ENCODE data around the gene TFCP2L1.

The TFCP2L1 gene

GRCh38 chr2:121220995-121221394 lies 64.0 kb downstream of the TFCP2L1 start:
- no CpG with 5 or more reads among the region's 1 CpG for WGBS (ENCODE audit: insufficient coverage, insufficient read length)
- Histone ChIP-seq H3K4me1 (ENCODE audit: control insufficient read depth, insufficient read depth, low read length) (no peaks in the 10 kb centered on the region), H3K9me3 (ENCODE audit: control insufficient read depth, insufficient read depth, low read length) (no peaks in the 10 kb centered on the region), H3K36me3 (ENCODE audit: control insufficient read depth, insufficient read depth, low read length) (no peaks in the 10 kb centered on the region; the same call in 1 of the 2 replicates), H3K4me3 (ENCODE audit: low read length) (no peak overlapping the region), H3K27ac (ENCODE audit: low read length) (no peak overlapping the region), H3K27me3 (ENCODE audit: control insufficient read depth, insufficient read depth, low read length) (no peaks in the 10 kb centered on the region)
- no peak for DNase-seq (ENCODE audit: low read depth, low spot score)

- no CpG with 5 or more reads among the region's 5 CpGs for WGBS (ENCODE audit: insufficient coverage, insufficient read length)
- no peaks in the 10 kb centered on the region for H3K27me3 ChIP-seq (ENCODE audit: control insufficient read depth, insufficient read depth, low read length)
- no peaks in the 10 kb centered on the region for H3K36me3 ChIP-seq (ENCODE audit: control insufficient read depth, insufficient read depth, low read length)
- DNase-seq (ENCODE audit: low read depth, low spot score), result no peak
- H3K4me3 ChIP-seq (ENCODE audit: low read length), result no peak overlapping the region
- H3K9me3 ChIP-seq (ENCODE audit: control insufficient read depth, insufficient read depth, low read length), result no peaks in the 10 kb centered on the region
- no peaks in the 10 kb centered on the region for H3K4me1 ChIP-seq (ENCODE audit: control insufficient read depth, insufficient read depth, low read length)
- H3K27ac ChIP-seq (ENCODE audit: low read length), result no peak overlapping the region
Observed at GRCh38 chr2:121219866-121220265, 65.1 kb downstream of the TFCP2L1 start.

DNA sequence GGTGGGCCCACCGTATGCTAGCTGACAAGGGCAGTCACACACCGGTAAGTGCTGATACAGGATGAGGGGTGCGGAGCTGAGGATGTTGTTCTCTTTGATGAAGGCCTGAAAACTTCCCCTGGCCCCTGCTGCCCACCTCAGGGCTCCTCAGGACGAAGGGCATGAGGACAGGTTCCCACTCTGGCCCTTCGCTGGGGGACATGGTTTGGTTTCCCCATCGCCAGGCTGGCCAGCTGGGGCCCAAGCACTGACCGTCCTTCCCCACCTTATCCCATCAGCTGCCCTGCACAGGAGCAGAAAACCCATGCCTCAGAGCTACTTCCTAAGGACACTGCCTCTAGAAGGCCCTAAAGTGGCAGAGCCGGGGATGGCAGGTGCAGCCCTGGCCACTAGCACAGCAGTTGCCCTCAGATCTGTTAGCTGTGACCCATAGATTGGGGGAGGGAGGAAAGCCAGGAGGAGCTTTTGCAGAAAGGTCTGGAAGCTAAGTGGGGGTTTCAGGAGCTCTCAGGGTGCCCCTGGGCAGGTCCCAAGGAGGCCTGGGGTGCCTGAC lies 66.5 kb downstream of the TFCP2L1 start:
- Histone ChIP-seq H3K36me3 (ENCODE audit: control insufficient read depth, insufficient read depth, low read length) (no peaks in the 10 kb centered on the region), H3K4me1 (ENCODE audit: control insufficient read depth, insufficient read depth, low read length) (no peaks in the 10 kb centered on the region), H3K27me3 (ENCODE audit: control insufficient read depth, insufficient read depth, low read length) (no peaks in the 10 kb centered on the region), H3K4me3 (ENCODE audit: low read length) (no peak overlapping the region), H3K27ac (ENCODE audit: low read length) (no peak overlapping the region), H3K9me3 (ENCODE audit: control insufficient read depth, insufficient read depth, low read length) (no peaks in the 10 kb centered on the region)
- no peak for DNase-seq (ENCODE audit: low read depth, low spot score)
- WGBS (ENCODE audit: insufficient coverage, insufficient read length), result no CpG with 5 or more reads among the region's 8 CpGs

DNA sequence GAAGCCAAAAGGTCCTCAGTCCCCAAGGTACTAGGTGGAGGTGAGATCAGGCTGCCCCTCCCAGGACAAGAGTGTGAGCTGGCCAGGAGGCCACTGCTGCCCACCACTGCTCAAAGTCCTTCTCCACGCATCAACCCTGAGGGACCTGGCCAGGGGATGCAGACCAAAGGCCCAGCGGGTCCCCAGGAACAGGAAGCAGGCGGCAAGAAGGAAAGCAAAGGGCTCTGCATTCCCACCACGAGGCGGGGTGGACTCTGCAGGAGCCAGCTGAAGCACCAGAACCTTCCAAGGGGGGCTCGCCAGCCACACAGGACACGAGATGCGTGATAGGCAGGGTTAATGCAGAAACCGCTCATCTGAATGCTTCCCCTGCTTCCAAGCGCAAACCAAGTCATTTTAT lies 67.4 kb downstream of the TFCP2L1 start:
- H3K27ac ChIP-seq (ENCODE audit: low read length), result no peak overlapping the region
- no CpG with 5 or more reads among the region's 10 CpGs for WGBS (ENCODE audit: insufficient coverage, insufficient read length)
- DNase-seq (ENCODE audit: low read depth, low spot score), result no peak
- H3K9me3 ChIP-seq (ENCODE audit: control insufficient read depth, insufficient read depth, low read length), result no peaks in the 10 kb centered on the region
- H3K4me1 ChIP-seq (ENCODE audit: control insufficient read depth, insufficient read depth, low read length), result no peaks in the 10 kb centered on the region
- no peak overlapping the region for H3K4me3 ChIP-seq (ENCODE audit: low read length)
- no peaks in the 10 kb centered on the region for H3K27me3 ChIP-seq (ENCODE audit: control insufficient read depth, insufficient read depth, low read length)
- H3K36me3 ChIP-seq (ENCODE audit: control insufficient read depth, insufficient read depth, low read length), result no peaks in the 10 kb centered on the region

- Histone ChIP-seq H3K9me3 (ENCODE audit: control insufficient read depth, insufficient read depth, low read length) (no peaks in the 10 kb centered on the region), H3K4me3 (ENCODE audit: low read length) (no peak overlapping the region), H3K4me1 (ENCODE audit: control insufficient read depth, insufficient read depth, low read length) (no peaks in the 10 kb centered on the region), H3K27ac (ENCODE audit: low read length) (no peak overlapping the region), H3K36me3 (ENCODE audit: control insufficient read depth, insufficient read depth, low read length) (no peaks in the 10 kb centered on the region), H3K27me3 (ENCODE audit: control insufficient read depth, insufficient read depth, low read length) (no peaks in the 10 kb centered on the region)
- no peak for DNase-seq (ENCODE audit: low read depth, low spot score)
- no CpG with 5 or more reads among the region's 10 CpGs for WGBS (ENCODE audit: insufficient coverage, insufficient read length)
Observed at GRCh38 chr2:121214296-121214695, 70.7 kb downstream of the TFCP2L1 start.

DNA sequence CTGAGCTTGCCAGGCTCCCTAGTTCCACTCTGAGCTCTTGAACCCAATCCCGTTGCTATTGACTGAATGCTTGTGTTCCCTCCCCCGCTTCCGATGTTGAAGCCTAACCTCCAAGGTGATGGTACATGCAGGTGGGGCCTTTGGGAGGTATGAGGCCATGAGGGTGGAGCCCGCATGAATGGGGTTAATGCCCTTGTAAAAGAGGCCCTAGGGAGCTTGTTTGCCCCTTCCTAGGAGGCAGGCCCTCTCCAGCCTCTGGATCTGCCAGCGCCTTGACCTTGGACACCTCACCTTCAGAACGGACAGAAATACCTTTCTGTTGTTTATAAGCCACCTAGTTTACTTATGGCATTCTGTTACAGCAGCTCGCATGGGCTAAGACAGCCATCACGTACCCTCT lies 71.6 kb downstream of the TFCP2L1 start:
- H3K27me3 ChIP-seq (ENCODE audit: control insufficient read depth, insufficient read depth, low read length), result no peaks in the 10 kb centered on the region

DNA sequence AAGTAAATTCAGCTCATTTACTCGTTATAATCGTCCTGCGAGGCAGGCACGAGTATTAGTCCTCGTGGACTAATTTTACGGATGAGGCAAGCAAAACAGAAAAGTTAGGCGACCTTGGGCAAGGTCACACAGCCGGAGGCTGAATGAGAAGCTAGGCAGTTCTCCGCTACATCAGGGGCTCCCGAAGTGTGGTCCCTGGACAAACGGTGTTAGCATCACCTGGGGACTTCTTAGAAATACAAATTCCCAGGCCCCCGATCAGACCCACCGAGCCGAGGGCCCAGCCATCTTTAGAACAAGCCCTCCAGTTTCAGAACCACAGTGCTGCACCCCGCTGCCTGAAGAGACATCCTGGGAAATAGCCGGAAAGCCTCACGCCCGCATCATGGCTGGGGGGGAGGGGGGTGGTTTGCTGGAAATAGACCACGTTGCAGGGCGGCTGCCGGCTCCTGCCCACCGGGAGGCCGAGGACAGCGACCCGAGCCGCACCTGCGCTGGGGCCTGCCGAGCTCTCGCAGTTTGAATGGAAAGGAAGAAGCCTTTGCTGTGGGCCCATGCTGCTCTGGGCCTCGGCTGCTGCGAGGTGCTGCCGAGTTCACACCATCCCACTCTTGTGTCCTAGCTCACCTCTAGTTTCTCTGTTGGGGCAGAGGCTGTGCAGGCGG lies 72.2 kb downstream of the TFCP2L1 start:
- Histone ChIP-seq H3K36me3 (ENCODE audit: control insufficient read depth, insufficient read depth, low read length) (no peaks in the 10 kb centered on the region), H3K9me3 (ENCODE audit: control insufficient read depth, insufficient read depth, low read length) (no peaks in the 10 kb centered on the region), H3K27ac (ENCODE audit: low read length) (no peak overlapping the region), H3K4me3 (ENCODE audit: low read length) (no peak overlapping the region), H3K27me3 (ENCODE audit: control insufficient read depth, insufficient read depth, low read length) (no peaks in the 10 kb centered on the region), H3K4me1 (ENCODE audit: control insufficient read depth, insufficient read depth, low read length) (no peaks in the 10 kb centered on the region)
- WGBS (ENCODE audit: insufficient coverage, insufficient read length), result no CpG with 5 or more reads among the region's 33 CpGs
- DNase-seq (ENCODE audit: low read depth, low spot score), result no peak

More for the DNA sequence above, 71.6 kb downstream of the TFCP2L1 start:
- Histone ChIP-seq H3K4me1 (ENCODE audit: control insufficient read depth, insufficient read depth, low read length) (no peaks in the 10 kb centered on the region), H3K4me3 (ENCODE audit: low read length) (no peak overlapping the region), H3K27ac (ENCODE audit: low read length) (no peak overlapping the region), H3K36me3 (ENCODE audit: control insufficient read depth, insufficient read depth, low read length) (no peaks in the 10 kb centered on the region), H3K9me3 (ENCODE audit: control insufficient read depth, insufficient read depth, low read length) (no peaks in the 10 kb centered on the region)
- no peak for DNase-seq (ENCODE audit: low read depth, low spot score)
- no CpG with 5 or more reads among the region's 8 CpGs for WGBS (ENCODE audit: insufficient coverage, insufficient read length)

DNA sequence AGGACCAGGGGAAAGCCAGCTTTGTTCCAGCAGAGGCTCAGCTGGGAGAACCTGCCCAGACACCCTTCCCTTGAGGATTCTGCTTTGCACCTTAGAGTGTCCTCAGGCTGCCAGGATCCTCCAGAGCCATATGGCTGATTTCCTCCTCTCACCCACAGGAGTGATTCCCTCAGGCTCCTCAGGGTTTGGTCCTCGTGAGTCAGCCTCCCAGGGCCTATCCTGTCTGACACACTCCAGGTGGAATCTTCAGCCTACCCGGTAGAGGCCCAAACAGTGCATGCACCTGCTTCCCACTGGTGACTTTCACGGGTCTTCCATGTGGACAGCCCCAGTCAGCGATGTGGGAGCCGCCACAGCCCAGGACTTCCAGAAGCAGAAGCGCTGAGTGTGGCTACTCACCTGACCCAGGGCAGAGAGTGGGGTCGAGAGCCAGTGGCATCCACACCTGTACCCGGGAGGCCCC lies 73.3 kb downstream of the TFCP2L1 start:
- H3K4me1 ChIP-seq (ENCODE audit: control insufficient read depth, insufficient read depth, low read length), result no peaks in the 10 kb centered on the region
- no peaks in the 10 kb centered on the region for H3K27me3 ChIP-seq (ENCODE audit: control insufficient read depth, insufficient read depth, low read length)
- WGBS (ENCODE audit: insufficient coverage, insufficient read length), result no CpG with 5 or more reads among the region's 8 CpGs

DNA sequence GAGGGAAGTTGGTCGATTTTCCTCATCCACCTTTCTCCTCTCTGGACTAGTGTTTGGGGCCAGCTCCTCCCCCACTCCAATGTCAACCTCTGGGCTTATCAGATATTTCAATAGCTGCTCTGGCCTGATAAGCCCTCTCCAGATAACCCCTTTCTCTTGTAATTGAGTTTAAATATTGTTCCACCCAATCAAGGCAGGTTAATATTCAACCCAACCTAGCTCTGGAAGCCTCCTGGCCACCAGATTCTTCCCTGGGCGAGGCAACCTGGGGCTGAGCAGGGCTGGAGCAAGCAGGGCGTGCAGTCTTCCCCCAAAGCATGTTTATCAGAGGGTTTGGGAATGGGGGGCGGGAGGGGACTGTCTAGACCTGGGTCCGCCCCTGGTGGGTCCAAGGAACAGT lies 73.8 kb downstream of the TFCP2L1 start:
- no peaks in the 10 kb centered on the region for H3K36me3 ChIP-seq (ENCODE audit: control insufficient read depth, insufficient read depth, low read length)
- no peak overlapping the region for H3K27ac ChIP-seq (ENCODE audit: low read length)
- no peaks in the 10 kb centered on the region for H3K27me3 ChIP-seq (ENCODE audit: control insufficient read depth, insufficient read depth, low read length)
- WGBS (ENCODE audit: insufficient coverage, insufficient read length), result no CpG with 5 or more reads among the region's 5 CpGs
- H3K9me3 ChIP-seq (ENCODE audit: control insufficient read depth, insufficient read depth, low read length), result no peaks in the 10 kb centered on the region
- no peak for DNase-seq (ENCODE audit: low read depth, low spot score)
- no peak overlapping the region for H3K4me3 ChIP-seq (ENCODE audit: low read length)
- no peaks in the 10 kb centered on the region for H3K4me1 ChIP-seq (ENCODE audit: control insufficient read depth, insufficient read depth, low read length)

More for the DNA sequence above, 73.3 kb downstream of the TFCP2L1 start:
- Histone ChIP-seq H3K9me3 (ENCODE audit: control insufficient read depth, insufficient read depth, low read length) (no peaks in the 10 kb centered on the region), H3K36me3 (ENCODE audit: control insufficient read depth, insufficient read depth, low read length) (no peaks in the 10 kb centered on the region), H3K27ac (ENCODE audit: low read length) (no peak overlapping the region), H3K4me3 (ENCODE audit: low read length) (no peak overlapping the region; the same call in 1 of the 2 replicates)
- DNase-seq (ENCODE audit: low read depth, low spot score), result no peak

DNA sequence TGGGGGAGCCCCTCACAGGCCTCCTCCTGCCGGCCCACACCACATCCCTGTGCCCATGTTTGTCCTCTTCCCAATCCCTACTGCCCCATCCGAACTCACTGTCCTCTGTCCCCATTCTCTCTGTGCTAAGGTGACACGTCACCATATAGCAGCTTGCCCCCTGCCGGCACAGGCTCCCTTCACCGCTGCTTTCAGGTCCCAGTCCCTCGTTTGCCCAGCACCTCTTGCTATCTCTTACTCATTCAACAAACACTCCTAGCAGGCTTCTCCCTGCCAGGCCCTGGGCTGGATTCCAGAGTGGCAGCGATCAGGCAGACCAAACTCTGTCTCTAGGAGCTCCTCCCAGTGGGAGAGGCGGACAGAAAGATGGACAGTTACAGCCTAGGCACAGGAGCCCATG lies 74.3 kb downstream of the TFCP2L1 start:
- H3K27ac ChIP-seq (ENCODE audit: low read length), result no peak overlapping the region
- no peaks in the 10 kb centered on the region for H3K36me3 ChIP-seq (ENCODE audit: control insufficient read depth, insufficient read depth, low read length)
- no CpG with 5 or more reads among the region's 8 CpGs for WGBS (ENCODE audit: insufficient coverage, insufficient read length)
- H3K4me3 ChIP-seq (ENCODE audit: low read length), result no peak overlapping the region
- no peaks in the 10 kb centered on the region for H3K27me3 ChIP-seq (ENCODE audit: control insufficient read depth, insufficient read depth, low read length)
- DNase-seq (ENCODE audit: low read depth, low spot score), result no peak
- H3K9me3 ChIP-seq (ENCODE audit: control insufficient read depth, insufficient read depth, low read length), result no peaks in the 10 kb centered on the region
- no peaks in the 10 kb centered on the region for H3K4me1 ChIP-seq (ENCODE audit: control insufficient read depth, insufficient read depth, low read length)
